ENCODE data around the gene NRXN3. TPM values are rescaled to one million over a fixed set of nuclear protein-coding genes. Genes with fewer than 3 reads are reported as not detected.

The NRXN3 gene
- total RNA-seq, 1 experiment from 2014 or later, result not detected

DNA sequence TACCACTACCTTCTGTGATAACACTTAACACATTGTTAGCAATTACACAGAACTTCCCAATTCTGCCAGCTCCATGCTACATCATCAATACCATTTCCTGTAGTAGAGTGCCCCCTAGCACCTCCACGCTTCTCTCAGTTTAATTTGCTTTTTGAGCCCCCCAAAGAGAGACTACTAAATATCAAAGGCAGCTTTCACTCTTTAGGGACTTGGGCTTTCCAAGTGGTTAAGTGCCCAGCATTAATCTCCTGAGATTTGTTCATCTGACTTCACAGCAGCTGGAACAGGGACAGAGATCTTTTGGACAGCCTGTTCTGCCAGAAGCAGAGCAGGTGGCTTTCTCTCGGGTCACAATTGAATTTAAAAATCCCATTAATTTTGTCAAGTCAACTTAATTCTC, 1086.2 kb downstream of the NRXN3 start:
- H3K4me3 ChIP-seq, result no peak overlapping the region
- H3F3A ChIP-seq (ENCODE audit: insufficient read depth, low read depth), result no peaks in the 10 kb centered on the region
- no peaks in the 10 kb centered on the region for H4K20me1 ChIP-seq (ENCODE audit: insufficient read depth)
- H3K27ac ChIP-seq, result no peak overlapping the region
- H3K36me3 ChIP-seq (ENCODE audit: low read depth), result no peaks in the 10 kb centered on the region
- H3K4me1 ChIP-seq (replicated peaks; ENCODE audit: insufficient read depth), result no peaks in the 10 kb centered on the region
- ChIA-PET CTCF (no interaction called here), POLR2A (ENCODE audit: unreplicated experiment) (no interaction called here)
- no peak for TF ChIP-seq EZH2 (IDR thresholded peaks at IDR 0.05; ENCODE audit: low read depth)
- TF ChIP-seq, protein P1, sequence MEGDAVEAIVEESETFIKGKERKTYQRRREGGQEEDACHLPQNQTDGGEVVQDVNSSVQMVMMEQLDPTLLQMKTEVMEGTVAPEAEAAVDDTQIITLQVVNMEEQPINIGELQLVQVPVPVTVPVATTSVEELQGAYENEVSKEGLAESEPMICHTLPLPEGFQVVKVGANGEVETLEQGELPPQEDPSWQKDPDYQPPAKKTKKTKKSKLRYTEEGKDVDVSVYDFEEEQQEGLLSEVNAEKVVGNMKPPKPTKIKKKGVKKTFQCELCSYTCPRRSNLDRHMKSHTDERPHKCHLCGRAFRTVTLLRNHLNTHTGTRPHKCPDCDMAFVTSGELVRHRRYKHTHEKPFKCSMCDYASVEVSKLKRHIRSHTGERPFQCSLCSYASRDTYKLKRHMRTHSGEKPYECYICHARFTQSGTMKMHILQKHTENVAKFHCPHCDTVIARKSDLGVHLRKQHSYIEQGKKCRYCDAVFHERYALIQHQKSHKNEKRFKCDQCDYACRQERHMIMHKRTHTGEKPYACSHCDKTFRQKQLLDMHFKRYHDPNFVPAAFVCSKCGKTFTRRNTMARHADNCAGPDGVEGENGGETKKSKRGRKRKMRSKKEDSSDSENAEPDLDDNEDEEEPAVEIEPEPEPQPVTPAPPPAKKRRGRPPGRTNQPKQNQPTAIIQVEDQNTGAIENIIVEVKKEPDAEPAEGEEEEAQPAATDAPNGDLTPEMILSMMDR (conservative IDR thresholded peaks at IDR 0.05), result no peak
- intact Hi-C loops (cut with micrococcal nuclease; ENCODE audit: unreplicated experiment), result no loop called here
- H2AFZ ChIP-seq, result no peak overlapping the region
- no TSS peak for BruUV-seq (replicated peaks)
- H3K9me2 ChIP-seq (ENCODE audit: insufficient read depth), result no peaks in the 10 kb centered on the region
- H3K4me2 ChIP-seq, result no peak overlapping the region
- DNase-seq, result no peak
- no peaks in the 10 kb centered on the region for H3K9me3 ChIP-seq (ENCODE audit: insufficient read depth, low read depth)
- no peaks in the 10 kb centered on the region for H3K79me2 ChIP-seq (ENCODE audit: low read depth)
- no peaks in the 10 kb centered on the region for H3K27me3 ChIP-seq (ENCODE audit: insufficient read depth, low read depth)

DNA sequence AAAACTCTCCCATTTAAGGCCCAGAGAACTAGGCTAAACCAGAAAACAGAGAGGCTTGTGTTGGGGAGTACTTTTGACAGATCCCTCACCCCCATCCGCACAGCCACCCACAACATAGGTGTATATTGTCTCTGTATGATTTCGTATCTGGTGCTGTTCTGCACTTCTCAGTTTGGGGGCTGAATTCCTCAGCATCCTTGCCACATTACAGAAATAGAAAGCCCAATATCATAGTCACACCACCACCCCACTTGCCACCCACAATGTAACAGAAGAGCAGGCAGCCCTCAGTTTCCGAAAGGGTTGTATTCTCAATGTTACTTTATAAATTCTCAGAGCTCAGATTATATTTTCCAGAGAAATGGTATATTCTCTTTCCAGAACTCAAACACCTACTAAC, 1090.2 kb downstream of the NRXN3 start:
- Histone ChIP-seq H4K20me1 (ENCODE audit: insufficient read depth) (no peaks in the 10 kb centered on the region), H3K4me1 (replicated peaks; ENCODE audit: insufficient read depth) (no peaks in the 10 kb centered on the region), H3K36me3 (ENCODE audit: low read depth) (no peaks in the 10 kb centered on the region), H3F3A (ENCODE audit: insufficient read depth, low read depth) (no peaks in the 10 kb centered on the region), H3K27ac (no peak overlapping the region), H3K27me3 (ENCODE audit: insufficient read depth, low read depth) (no peaks in the 10 kb centered on the region), H2AFZ (no peak overlapping the region), H3K79me2 (ENCODE audit: low read depth) (no peaks in the 10 kb centered on the region), H3K4me2 (no peak overlapping the region), H3K9me2 (ENCODE audit: insufficient read depth) (no peaks in the 10 kb centered on the region), H3K4me3 (no peak overlapping the region), H3K9me3 (ENCODE audit: insufficient read depth, low read depth) (no peaks in the 10 kb centered on the region)
- CTCF ChIA-PET, result no interaction called here
- BruUV-seq (replicated peaks), result no TSS peak
- no peak for DNase-seq
- POLR2A ChIA-PET (ENCODE audit: unreplicated experiment), result no interaction called here
- intact Hi-C loops (cut with micrococcal nuclease; ENCODE audit: unreplicated experiment), result no loop called here
- no peak for TF ChIP-seq EZH2 (IDR thresholded peaks at IDR 0.05; ENCODE audit: low read depth)
- TF ChIP-seq, protein P1 (conservative IDR thresholded peaks at IDR 0.05), result no peak

DNA sequence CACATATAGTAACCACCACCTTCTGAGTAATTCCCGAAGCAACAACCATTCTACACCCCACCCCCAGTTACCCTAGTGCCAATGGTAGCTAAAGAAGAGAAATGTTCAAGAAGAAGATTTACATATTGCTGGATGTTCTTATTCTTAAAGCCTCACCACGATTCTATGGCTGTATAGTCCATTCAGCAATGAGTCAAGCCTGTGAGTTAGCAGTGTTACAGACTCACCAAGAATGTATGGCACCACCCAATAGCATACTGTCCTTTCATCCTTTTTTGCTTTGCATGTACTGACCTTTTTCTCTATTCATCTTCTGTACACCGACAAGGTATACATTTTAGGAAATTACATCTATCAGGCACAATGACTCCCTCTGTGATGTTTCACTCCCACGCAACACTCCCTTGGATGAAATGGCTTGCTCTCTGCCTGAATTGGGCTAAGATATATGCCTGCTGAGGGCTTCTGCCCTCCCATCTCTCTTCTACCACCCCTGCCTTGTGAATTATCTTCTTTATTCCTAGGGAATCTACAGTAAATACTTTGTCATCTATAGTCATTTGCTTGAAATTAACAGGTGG, 1095.3 kb downstream of the NRXN3 start:
- TF ChIP-seq, protein P1 (conservative IDR thresholded peaks at IDR 0.05), result no peak
- TF ChIP-seq EZH2 (IDR thresholded peaks at IDR 0.05; ENCODE audit: low read depth), result no peak
- Histone ChIP-seq H3K4me2 (no peak overlapping the region), H3K27ac (no peak overlapping the region), H3K27me3 (ENCODE audit: insufficient read depth, low read depth) (no peaks in the 10 kb centered on the region), H3K36me3 (ENCODE audit: low read depth) (no peaks in the 10 kb centered on the region), H2AFZ (no peak overlapping the region), H4K20me1 (ENCODE audit: insufficient read depth) (no peaks in the 10 kb centered on the region), H3K9me2 (ENCODE audit: insufficient read depth) (no peaks in the 10 kb centered on the region), H3K79me2 (ENCODE audit: low read depth) (no peaks in the 10 kb centered on the region), H3K9me3 (ENCODE audit: insufficient read depth, low read depth) (no peaks in the 10 kb centered on the region), H3F3A (ENCODE audit: insufficient read depth, low read depth) (no peaks in the 10 kb centered on the region), H3K4me3 (no peak overlapping the region), H3K4me1 (replicated peaks; ENCODE audit: insufficient read depth) (no peaks in the 10 kb centered on the region)
- no TSS peak for BruUV-seq (replicated peaks)
- intact Hi-C loops (cut with micrococcal nuclease; ENCODE audit: unreplicated experiment), result no loop called here
- POLR2A ChIA-PET (ENCODE audit: unreplicated experiment), result no interaction called here
- CTCF ChIA-PET, result no interaction called here
- no peak for DNase-seq

All from PC-9 (cell line).